HG03196 (cell line): ENCODE measurements around the gene ZNRF1.
"Not testable (repeated sequence)": the region's sequence is repeated elsewhere in the genome, so short reads cannot be mapped to it uniquely, and the experiment has no call there.

Experiments
- ATAC-seq: cut with Tn5 transposase; IDR thresholded peaks from one replicate; pipeline ENCODE4 v1.9.1; 2021; ENCODE audit not compliant: unreplicated experiment

ZNRF1 gene

DNA sequence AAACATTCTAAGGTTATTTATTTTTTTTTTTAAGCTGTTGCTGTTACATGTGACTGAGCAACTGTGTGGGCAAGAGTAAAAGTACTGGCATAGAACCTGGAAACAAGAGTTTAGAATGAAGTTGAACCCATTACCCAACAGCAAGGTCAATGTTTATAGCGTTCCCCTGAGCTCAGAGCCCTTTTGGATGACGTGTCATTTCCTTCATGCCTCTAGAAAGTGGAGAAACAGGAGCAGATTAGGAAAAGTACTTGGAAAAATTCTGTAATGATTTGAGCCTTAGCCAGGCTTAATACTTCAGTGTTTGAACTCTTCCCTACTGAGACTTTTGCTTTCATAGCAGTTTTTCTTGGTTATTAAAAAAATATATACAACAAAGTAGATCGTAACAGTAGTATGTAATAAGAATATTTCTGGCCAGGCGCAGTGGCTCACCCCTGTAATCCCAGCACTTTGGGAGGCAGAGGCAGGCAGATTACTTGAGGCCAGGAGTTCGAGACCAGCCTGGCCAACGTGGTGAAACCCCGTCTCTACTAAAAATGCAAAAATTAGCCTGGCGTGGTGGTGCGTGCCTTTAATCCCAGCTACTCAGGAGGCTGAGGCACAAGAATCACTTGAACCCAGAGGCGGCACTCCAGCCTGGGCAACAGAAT is 27.5 kb downstream of the ZNRF1 start:
- ATAC-seq, result not testable (repeated sequence)

DNA sequence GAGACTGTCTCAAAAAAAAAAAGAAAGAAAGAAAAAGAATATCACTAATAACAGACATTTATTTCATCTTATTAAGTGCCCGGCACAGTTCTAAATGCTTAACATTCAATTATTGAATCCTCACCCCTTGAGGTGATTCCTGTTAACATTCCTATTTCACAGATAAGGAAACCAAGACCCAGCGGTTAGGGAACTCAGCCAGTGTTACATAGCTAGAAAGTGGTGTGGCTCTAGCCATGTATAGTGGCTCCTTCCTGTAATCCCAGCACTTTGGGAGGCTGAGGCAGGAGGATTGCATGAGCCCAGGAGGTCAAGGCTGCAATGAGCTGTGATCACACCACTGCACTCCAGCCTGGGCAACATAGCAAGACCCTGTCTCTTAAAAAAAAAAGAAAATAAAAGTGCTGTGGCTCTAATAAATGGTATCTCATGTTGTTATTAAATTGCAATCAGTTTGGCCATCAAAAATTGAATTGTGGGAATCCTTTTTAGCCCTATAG is 28.1 kb downstream of the ZNRF1 start:
- ATAC-seq, result no peak

DNA sequence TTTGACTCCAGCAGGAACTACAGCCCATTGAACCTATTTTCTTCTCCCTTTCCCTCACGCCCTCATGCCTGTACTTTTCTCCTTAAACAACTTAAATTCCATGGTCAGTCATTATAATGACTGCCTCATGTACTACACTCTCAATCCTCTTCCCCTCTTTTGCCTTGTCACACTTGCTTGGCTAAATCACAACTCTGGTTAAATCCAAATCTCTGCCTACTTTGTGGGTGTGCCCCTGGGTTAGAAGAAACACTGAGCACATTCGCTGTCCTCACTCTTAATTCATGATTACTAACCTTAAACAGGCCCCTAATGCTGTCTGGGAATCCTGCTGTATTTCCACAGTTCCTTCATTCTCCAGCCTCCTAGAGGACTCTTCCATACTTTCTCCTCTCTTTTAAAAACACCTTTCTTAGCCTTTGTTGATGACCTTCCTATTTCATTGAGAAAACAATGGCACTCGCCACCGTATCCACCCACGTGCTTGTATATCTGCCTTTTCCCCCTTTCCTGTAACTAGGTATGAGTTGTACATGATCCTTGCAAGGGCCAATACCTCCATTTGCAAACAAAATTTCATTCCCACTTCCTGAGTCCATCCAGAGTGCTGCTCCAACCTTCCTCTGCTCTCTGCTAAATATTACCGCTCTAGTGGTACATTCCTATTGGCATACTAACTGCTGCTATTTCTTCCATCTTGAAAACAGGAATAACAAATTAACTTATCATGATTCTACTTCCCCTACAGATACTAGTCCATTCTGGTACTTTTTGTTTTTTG is 28.9 kb downstream of the ZNRF1 start:
- ATAC-seq, result no peak

DNA sequence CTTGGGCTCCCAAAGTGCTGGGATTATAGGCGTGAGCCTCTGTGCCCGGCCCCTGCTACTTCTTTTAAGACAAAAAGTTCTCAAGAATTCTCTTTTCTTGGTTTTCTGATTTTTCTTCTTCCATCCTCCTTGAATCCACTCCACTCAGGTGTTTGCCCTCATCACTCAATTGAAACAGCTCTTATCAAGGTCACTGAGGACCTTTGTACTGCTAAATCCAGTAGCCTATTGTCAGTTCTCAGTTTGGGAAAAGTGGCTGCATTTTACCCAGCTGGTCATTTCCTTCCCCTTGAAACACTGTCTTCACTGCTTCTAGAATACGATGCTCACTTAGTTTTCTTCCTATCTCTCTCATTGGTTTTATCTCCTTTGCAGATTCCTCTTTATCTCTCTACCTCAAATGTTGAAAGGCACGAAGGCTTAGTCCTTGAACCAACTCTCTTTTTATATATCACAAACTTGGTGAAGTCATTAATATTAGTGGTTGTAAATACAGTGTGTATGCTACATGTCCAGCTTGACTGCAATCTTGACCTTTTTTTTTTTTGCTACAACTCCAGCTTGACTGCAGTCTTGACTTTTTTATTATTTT is 29.8 kb downstream of the ZNRF1 start:
- no peak for ATAC-seq

DNA sequence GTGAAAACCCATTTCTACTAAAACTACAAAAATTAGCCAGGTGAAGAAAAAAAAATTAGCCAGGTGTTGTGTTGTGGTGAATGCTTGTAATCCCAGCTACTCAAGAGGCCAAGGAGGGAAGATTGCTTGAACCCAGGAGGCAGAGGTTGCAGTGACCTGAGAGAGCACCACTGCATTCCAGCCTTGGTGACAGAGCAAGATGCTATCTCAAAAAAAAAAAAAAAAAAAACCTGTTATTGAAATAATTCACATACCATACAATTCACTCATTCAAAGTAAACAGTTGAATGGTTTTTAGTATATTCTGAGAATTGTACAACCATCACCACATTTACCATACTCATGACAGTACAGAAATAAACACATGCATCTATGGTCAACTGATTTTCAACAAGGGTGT is 31.0 kb downstream of the ZNRF1 start:
- no peak for ATAC-seq

DNA sequence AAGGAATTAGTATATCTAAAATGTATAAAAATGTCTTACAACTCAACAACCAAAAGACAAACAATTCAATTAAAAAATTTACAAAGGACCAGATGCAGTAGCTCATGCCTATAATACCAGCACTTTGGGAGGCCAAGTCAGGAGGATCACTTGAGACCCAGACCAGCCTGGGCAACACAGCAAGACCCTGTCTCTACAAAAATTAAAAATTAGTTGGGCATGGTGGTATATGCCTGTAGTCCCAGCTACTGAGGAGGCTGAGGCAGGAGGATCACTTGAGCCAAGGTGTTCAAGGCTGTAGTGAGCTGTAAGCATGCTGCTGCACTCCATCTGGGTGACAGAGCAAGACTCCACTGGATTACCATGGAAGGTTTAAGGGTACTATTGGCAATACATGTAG is 33.8 kb downstream of the ZNRF1 start:
- no peak for ATAC-seq

DNA sequence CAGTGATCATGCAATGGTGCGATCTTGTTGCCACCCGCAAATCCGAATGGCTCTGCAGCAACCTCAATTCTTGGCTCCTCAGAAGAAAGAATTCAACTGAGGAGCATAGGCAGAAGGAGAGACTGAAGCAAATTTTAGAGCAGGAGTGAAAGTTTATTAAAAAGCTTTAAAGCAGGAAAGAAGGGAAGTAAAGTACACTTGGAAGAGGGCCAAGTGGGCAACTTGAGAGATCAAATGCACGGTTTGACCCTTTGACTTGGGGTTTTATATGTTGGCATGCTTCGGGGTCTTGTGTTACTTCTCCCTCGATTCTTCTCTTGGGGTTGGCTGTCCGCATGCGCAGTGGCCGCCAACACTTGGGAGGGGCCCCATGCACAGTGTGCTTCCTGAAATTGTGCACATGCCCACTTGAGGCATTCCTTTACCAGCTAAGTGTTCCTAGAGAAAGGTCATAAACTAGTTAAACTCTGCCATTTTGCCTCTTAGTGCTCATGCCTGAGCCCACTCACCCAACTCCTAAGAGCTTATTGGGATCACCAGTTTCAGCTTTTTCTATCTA is 36.7 kb downstream of the ZNRF1 start:
- ATAC-seq, result no peak

DNA sequence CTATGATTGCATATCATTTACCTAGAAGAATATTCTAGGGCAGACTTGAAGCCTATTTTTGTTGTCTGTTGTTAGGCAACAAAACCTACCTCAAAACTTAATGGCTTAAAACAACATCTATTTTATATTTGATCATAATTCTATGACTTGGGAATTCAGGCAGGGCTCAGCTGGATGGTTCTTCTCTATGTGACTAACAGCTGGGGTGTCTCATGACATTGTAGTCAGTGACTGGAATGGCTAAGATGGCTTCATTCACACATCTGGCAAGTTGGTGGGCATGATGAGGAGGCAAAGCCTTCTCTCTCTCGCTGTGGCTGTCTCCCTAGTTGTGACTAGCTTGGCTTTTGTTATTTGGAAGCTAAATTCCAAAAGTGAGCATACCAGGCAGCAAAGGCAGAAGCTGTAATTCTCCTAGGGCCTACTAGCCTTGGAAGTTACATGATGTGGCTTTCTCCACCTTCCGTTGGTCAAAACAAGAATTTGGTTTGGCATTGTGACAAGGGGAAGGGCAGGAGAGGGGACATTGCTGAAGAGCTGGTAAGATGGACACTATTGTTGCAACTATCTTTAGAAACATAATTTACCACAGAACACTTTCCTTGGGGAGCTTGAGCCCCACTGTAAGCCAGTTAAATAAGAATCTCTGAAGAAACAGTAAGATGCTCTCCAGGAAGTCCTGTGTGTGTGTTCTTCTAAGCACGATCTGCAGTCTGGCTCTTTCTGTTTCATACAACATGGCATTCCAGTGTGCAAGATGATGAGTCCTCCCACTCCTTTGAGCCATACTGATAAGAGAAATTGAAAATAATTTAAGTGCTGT is 39.4 kb downstream of the ZNRF1 start:
- no peak for ATAC-seq

DNA sequence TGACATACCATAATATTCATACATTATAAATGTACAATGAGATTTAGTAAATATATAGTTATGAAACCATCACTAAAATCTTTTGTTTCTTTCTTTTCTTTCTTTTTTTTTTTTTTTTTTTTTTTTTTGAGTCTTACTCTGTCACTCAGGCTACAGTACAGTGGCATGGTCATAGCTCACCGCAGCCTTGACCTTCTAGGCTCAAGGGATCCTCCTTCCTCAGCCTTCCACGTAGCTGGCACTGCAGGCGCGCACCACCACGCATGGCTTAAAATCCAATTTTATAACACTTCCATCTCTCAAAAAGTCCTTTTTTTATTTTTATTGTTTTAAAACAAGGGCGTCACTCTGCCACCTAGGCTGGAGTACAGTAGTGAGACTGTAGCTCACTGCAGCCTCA is 41.1 kb downstream of the ZNRF1 start:
- ATAC-seq, result no peak

DNA sequence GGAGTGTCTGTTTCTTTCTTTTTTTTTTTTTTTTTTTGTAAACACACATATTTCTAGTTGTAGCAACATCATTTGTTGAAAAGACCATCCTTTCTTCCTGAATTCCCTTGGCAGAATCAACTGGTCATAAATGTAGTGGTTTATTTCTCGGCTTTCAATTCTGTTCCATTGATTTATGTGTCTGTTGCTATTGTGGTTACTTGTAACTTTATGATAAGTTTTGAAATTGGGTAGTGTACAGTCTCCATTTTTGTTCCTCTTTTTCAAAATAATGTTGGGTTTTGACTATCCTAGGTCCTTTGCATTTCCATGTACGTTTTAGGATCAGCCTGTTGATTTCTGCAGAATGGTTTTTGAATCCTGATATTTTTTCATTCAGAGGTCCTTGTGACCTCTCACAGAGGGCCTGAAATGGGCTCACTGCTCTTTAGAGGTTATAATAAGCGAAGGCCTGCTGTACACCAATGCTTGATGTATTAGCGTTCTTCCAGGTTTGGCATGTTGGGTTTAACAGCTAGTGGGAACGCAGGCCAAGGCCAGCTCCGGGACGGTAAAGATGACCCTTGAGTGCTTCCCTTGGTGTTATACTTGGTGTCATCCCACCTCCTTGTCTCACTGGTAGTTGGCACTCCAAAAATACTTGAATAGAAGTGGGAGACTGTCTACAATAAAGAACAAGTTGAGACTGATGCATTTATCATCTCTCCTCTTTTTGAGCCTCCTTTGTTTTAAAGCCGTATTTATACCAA is 43.8 kb downstream of the ZNRF1 start:
- no peak for ATAC-seq

DNA sequence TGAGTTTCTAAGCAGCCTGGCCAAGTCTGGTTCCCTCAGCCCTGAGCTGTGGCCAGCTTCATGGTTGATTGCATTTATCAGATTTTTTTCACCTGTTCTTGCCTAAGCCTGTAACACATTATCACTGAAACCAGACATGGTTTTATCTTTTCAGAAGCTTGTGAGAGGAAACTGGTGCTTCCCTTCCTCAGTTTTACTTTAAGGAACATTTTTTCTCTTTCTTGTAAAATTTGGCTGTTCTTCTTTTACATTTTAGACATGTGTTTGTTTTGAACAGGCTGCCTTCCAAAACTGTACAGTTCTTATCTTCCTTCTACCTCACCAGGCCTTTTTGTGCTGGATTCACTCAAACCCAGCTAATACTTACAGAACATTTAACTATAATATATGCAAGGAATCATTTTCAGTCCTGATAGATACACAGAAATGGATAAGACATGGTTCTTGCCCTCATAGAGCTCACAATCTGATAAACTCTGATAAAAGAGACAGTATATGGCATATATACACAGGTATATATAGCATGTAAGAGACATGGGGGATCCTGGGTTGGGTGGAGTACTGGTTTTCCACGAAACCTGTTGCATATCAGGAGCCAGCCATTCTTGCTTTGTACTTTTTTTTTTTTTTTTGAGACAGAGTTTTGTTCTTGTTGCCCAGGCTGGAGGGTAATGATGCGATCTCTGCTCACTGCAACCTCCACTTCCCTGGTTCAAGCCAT is 44.5 kb downstream of the ZNRF1 start:
- no peak for ATAC-seq

DNA sequence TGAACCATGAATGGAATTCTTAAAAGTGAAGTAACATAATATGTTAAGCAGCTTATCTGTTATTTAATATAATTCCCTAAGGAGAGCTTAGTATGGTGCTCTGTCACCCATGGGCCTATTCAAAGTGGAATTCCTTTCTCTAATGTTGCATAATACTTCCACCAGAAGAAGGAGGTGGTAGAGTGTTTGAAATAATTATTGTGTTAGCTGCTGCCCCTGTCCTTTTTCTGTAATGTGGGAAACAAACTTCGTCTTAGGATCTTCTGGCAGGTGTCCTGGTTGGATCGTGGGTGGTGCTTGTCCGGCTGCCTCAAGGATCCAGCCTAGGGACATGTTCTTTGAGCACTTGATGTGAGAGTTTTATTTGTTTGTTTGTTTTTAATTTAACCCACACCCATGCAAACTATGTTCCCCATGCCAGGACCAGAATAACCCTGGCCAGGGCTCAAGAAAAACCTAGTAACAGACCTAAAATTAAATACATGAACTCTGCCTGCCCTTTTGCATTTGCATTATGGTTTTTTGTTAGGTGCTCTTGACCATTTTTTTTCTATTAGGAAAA is 46.1 kb downstream of the ZNRF1 start:
- no peak for ATAC-seq

DNA sequence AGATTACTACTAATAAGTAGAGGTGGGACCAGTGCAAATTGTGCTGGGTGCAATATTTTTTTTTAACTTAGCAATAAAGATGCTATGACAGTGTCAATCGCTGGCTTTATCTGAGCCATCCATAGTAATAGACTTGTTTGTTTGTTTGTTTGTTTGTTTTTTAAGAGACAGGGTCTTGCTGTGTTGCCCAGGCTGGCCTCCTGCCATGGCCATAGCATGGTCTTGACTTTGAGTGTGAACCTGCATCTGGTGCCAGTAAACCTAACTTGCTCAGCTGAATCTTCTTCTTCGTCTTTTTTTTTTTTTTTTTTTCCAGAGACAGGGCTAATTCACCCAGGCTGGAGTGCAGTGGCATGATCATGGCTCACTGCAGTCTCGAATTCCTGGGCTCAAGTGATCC is 46.6 kb downstream of the ZNRF1 start:
- no peak for ATAC-seq

DNA sequence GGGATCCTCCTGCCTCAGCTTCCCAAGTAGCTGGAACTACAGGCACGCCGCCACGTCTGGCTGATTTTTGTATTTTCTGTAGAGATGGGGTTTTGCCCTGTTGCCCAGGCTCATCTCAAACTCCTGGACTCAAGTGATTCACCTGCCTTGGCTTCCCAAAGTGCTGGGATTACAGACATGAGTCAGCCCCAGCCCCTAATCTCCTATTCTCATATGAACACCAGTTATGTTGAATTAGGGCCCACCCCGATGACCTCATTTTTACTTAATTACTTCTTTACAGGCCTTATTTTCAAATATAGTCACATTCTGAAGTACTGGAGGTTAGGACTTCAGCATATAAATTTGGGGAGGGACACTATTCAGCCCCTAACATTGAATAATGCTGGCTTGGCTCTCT is 49.2 kb downstream of the ZNRF1 start:
- no peak for ATAC-seq

DNA sequence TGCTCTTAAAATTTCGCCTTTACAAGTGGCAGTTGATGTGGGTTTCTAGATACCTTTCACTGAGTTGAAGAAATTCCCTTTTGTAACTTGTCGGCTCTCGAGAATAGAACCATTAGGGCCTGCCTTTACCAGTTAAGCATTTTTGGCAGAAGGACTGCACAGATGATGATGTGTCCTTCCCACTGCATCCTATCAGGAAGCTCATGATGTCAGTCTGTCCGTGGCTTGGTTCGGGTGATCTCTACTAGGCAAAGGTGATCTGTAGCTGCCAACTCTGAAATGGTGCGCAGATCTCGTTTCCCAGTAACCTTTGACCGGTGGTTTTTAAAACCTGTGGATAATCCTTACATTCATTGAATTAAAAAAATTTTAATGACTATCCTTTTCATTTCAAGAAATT is 49.7 kb downstream of the ZNRF1 start:
- no peak for ATAC-seq

DNA sequence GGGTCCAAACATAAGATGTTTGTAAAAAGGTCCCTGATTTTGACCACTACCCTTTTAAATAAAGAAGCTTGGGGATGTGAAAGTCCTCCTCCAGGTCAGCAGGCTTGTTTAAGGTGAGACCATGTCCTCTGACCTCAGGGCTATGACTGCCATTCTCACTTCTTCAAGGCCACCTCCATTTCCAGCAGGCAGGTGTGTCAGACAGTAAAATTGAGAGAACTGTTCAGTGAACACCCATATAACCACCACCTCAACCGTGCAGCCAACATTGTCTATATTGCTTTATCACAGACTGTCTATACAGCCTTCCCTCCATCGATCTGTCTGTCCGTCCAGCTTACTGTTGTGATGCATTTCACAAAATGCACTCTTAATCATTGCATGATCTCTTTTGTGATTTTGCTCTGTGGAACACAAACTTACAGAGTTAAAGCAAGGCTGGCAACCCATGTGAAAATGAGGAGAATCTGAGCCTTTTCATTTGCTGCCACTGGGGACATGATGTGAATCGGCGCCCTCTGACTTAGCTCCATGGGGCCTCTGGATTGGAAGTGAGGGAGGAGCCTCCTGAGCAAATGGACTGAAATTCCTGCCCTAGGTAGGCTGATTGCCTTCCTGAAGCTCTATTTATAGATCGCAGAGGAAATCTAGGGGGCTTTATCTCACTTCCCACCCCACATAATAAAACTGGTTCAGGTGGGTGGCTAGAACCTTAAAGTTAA is 53.8 kb downstream of the ZNRF1 start:
- no peak for ATAC-seq

DNA sequence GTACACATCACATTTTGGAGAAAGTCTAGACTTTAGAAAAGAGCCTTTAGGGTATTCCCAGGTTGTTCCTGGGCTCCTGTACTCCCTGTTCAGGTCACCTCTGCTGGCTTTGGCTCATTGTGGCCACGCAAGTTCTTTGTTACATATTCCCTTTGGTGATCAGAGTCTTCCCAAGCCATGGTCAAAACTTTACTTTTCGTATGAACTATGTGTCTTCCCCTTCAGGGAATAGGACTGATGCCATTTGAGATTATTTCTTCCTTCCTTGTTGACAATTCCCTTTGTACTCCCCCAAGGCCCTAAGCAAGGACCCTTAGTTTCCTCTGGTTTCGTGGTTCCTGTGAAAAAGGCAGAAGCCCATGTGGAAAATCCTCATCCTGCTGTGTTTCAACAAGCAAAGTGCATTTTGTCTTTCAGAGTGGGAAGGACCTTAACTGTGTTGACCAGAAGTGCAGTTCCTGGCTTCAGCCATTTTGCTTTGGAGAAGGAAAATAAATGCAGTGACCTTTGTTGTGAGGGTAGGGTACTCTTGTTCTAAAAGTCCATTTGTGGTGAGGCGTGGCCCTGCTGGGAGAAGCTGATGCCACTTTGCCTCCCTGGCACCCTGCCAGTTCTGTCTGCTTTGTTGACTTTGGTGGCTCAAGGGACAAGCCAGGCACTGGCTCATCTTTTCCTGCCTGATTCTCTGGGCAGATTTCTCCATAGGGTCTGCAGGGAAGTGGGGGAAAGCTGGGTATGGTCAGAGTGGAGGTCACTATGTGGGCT is 55.1 kb downstream of the ZNRF1 start:
- no peak for ATAC-seq

DNA sequence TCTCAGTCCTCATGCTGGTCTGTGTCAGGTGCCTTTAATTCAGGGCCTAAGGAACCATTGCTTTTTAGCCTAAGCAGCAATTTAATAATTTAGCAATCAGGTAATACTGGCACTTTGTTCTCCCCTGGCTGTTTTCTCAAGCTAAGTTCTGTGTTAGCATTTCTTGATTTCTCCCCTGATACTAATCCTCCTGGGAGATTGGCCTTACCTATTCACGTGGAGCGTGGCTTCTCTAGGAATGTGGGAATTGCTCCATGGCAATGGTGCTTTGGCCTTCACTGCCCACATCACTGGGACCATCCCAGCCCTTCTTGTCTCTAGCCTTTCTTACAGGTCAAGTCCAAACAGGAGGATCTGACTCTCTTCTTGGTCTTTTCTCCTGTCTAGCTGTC is 55.7 kb downstream of the ZNRF1 start:
- no peak for ATAC-seq
